RPMI8226 (cell line): Measurements from ENCODE around the gene ZNF536.

ENCODE experiments used
- DNase-seq: peaks from one replicate; pipeline ENCODE4 v3.0.0-alpha.2; 2015

The ZNF536 gene

GRCh38 chr19:30543243-30543945 is 171.2 kb downstream of the ZNF536 start:
- DNase-seq: no peak

- DNase-seq: no peak
These were observed 173.6 kb downstream of the ZNF536 start for GRCh38 chr19:30545752-30546151.

GRCh38 chr19:30546332-30546731 is 174.1 kb downstream of the ZNF536 start:
- no peak for DNase-seq

DNA sequence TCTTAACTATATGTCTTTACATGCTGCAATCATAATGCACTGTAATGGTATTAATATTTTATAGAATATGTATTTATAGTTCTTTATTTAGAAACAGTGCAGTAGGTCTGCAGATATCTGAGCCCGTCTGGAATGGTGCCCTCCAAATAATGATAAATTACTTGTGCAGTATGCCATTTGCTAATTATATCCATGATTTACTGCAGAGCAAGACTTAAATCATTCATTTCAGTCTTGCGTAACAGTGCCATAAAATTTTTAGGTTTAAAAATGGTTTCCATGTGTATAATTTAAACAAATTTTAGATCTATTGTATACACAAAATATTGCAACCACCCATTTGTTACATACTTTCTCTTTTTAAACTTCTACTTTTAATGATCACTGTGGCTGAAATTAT is 175.1 kb downstream of the ZNF536 start:
- DNase-seq: no peak

- DNase-seq: no peak
These were observed 177.0 kb downstream of the ZNF536 start for GRCh38 chr19:30549151-30549550.

DNA sequence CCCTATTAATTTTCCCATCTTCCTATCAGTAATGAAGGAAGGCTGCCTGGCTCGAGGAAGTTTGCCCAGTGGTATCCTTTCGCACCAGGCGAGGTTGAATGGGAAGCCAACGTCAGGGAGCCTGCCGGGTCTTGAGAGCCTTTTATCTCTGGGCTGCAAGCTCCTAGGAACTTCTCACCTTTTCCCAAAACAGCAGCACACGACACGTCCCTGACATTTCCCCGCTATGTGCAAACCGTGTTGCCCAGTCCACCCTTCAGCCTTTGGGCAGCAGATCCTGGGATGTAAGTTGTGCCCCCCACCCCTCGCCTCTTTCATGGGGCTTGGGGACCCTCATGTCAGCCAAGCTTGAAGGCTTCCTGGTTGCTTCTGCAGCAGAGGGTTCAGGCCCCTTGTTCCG is 179.1 kb downstream of the ZNF536 start:
- DNase-seq: no peak

DNA sequence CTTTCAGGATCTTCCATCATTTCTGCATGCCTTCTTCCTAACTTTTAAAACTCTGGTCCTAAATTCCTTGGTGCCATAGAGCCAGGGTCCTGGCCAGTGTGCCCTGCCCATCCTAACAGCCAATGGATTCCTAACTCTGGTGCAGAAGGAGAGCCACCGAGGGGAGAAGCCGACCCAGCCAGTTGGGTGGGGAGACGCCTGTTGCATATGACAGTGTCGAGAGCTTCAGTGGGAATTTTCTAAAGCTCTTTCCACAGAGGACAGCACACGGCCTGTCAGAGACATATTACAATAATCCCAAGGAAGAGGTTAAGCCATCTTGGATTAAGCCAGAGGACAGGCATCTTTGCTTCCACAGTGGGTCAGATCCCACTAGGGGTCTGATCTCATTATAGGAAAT is 180.4 kb downstream of the ZNF536 start:
- no peak for DNase-seq

DNA sequence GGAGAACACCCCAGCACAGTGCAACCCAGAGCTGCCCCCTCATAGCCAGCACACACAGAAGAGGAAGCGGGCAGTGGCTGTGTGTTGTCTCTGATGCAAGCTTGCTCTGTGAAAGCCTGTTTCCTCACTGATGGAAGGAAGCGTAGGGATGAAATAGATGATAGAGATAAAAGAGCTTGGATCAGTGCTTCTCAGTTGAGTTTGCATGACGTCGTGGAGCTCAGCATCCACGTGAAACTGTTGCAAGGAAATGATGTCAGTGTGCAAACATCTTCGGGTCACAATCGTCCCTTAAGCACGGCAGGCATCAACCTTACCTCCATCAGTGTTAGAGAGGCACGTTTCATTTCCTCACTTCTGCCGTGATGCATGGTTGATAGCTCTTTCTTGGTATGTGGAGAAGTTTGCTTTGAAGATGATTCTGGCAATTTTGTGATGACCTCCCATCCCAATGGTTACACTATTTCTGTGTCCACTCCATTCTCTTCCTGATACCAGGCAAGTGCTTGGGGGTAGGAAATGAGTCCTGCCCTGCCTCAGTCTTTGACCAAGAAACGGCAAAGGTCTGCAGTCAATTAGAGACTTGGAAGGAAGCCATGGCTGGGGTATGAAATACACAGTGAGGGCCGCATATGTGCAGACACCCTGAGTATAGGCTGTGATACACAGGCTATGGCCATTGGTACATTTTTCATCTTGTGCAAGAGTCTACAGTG is 183.0 kb downstream of the ZNF536 start:
- DNase-seq: no peak

GRCh38 chr19:30555791-30556110 is 183.6 kb downstream of the ZNF536 start:
- DNase-seq: no peak

GRCh38 chr19:30556230-30556711 is 184.1 kb downstream of the ZNF536 start:
- DNase-seq: no peak

- DNase-seq: no peak
These were observed 185.0 kb downstream of the ZNF536 start for GRCh38 chr19:30557212-30557611.

DNA sequence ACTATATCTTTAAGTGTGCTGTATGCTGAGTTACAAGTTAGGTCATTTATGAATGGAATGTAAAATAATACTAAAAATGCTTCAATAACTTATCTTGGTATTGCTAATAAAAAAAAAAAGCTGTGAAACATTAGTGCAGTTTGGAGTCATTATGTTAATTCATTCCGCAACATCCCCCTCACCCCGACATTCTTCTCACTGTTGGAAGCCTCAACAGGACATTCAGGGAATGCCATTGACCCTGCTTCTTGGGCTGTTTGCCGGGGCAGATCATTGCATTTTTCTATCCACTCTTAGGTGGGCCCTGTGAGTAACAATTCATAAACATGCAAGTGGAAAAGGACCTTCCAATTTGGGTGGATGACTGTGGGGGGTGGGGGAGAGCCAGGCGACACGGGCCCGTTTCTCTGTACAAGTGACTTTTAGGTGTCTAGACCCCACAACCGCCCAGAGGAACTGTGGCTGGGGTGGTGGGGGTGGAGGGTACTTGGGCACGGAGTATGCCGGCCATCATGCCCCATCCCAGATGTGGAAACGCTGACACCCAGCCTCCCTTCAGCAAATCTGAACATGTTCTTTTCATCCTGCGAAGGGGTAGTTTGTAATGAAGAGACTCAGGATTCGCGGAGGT is 185.9 kb downstream of the ZNF536 start:
- no peak for DNase-seq

DNA sequence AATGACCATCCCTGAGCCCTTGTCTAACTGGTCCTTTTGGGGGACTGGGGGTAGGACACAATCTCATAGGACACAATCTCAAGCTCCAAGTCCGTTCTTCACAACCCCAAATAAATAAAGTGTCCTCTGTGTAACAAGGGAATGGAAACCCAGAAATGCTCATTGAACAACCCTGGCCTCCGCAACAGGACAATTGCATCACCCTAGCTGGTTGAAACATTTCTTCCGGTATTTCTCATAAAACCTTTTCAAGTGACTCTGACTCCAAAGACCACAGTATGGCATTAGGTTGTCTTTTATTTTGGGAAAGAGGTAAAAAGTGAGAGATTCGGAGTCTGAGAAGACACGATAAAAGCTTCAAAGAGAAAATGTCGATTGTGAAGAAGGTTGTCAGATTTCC is 186.6 kb downstream of the ZNF536 start:
- DNase-seq: no peak

GRCh38 chr19:30559446-30559845 is 187.3 kb downstream of the ZNF536 start:
- DNase-seq: no peak

DNA sequence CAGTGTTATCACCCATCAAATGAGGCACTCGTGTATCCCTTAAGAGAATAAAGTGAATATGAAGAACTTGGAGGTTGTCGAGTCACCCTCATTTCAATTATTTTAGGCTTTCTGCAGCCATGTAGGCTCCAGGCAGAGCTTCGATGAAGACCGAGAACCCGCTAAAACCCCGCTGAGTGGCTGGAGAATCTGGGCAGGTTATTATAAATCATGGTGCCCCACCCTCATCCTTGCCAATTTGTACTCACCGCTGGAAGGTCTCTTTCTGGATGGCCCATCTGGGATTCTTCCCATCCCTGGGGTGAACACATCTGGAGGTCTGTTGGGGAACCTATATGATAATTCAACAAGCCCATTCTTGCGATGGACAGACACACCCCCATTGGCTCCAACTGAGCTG is 190.8 kb downstream of the ZNF536 start:
- no peak for DNase-seq

GRCh38 chr19:30563691-30564090 is 191.5 kb downstream of the ZNF536 start:
- DNase-seq: no peak

GRCh38 chr19:30564551-30565011 is 192.4 kb downstream of the ZNF536 start:
- DNase-seq: no peak

DNA sequence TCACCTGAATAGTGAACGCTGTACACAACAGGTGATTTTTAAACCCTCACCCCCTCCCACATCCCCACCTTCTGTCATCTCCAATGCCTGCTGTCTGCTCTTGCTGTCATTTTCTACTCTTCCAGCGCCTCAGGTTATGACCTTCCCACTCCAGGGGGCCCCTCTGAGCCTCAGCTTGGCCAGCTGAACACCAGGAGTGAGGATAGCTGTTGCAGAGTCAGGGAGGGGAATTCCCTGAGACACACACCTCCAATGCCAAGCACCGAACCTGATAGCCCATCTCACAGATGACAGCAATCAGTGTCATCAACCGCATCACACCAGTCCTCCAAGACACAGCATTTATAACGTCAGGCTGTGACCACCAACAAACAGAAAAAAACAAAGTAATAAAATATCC is 193.5 kb downstream of the ZNF536 start:
- no peak for DNase-seq

DNA sequence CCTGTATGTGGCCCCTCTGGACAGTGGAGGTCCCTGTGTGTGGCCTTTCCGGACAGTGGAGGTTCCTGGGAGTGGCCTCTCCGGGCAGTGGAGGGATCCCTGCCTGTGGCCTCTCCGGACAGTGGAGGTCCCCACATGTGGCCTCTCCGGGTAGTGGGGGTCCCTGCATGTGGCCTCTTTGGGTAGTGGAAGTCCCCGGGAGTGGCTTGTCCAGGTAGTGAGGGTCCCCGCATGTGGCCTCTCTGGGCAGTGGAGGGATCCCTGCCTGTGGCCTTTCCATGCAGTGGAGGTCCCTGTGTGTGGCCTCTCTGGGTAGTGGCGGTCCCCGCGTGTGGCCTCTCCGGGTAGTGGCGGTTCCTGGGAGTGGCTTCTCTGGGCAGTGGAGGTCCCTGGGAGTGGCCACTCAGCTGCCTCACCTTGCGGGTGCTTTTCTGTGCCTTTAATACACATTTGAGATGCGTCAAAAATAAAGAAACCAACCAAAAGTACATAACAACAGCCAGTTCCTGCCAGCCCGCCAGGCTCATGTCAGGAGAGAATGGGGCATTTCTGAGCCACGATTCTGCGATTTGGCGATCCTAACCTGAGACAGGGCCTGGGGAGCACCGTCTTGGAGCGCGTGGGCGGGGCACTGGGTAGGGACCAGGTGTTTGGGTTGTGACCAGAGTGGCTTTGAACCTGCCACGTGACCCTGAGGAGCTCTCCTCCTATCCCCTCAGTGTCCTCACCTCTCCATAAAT is 194.7 kb downstream of the ZNF536 start:
- DNase-seq: no peak

GRCh38 chr19:30567536-30568232 is 195.5 kb downstream of the ZNF536 start:
- no peak for DNase-seq

DNA sequence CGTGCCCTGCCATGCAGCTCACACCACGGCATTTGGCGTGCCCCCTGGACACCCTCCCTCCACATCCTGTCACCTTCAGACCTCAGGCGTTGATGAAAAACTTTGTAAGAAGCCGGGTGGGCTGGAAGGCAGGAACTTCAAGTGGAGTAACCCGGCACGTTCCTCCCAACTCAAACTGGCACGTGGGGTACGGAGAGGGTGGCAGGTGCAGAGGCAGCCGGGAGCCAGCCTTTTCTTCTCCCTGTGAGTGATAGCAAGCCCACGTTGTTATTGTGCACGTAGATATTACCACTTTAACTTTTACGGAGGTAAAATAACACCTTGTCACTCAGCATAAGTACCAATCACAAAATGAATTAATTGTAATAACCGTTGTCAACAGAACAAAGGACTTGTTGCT is 198.0 kb downstream of the ZNF536 start:
- no peak for DNase-seq

GRCh38 chr19:30577551-30578105 is 205.4 kb downstream of the ZNF536 start:
- no peak for DNase-seq
